Thymus (tissue), 11 donors: ENCODE data around the gene ZFAND3. TPM values are rescaled to one million over a fixed set of nuclear protein-coding genes. Genes with fewer than 3 reads are reported as not detected.

Experiments
- DNase-seq, 9 donors: peaks; one replicate each; pipeline ENCODE4 v3.0.0-alpha.2; 2013; ENCODE audit warnings: low spot score in 9 of 9, low read depth in 6 of 9, missing footprints in 1 of 9
- H3K27ac ChIP-seq, 2 donors: one replicate each; pipeline ENCODE4 v1.5.1; 2013; ENCODE audit warnings: control low read depth in 1 of 2, low read depth in 1 of 2, low read length in 1 of 2, mild to moderate bottlenecking in 1 of 2, moderate library complexity in 1 of 2
- H3K27me3 ChIP-seq, 2 donors: one replicate each; pipeline ENCODE4 v1.5.1; 2013; ENCODE audit warnings: low read length in 1 of 2; ENCODE audit not compliant: control insufficient read depth in 2 of 2, insufficient read depth in 1 of 2
- H3K36me3 ChIP-seq, 2 donors: one replicate each; pipeline ENCODE4 v1.5.1; 2013; ENCODE audit warnings: low read length in 1 of 2, mild to moderate bottlenecking in 1 of 2, moderate library complexity in 1 of 2; ENCODE audit not compliant: control insufficient read depth in 2 of 2, insufficient read depth in 2 of 2
- H3K4me1 ChIP-seq, 2 donors: one replicate each; pipeline ENCODE4 v1.5.1; 2013; ENCODE audit warnings: low read length in 2 of 2; ENCODE audit not compliant: control insufficient read depth in 2 of 2, insufficient read depth in 2 of 2
- H3K4me3 ChIP-seq, 2 donors: one replicate each; pipeline ENCODE4 v1.5.1; 2013; ENCODE audit warnings: low read length in 2 of 2, control low read depth in 1 of 2, mild to moderate bottlenecking in 1 of 2
- H3K9me3 ChIP-seq, 2 donors: one replicate each; pipeline ENCODE4 v1.5.1; 2013; ENCODE audit warnings: low read length in 1 of 2, mild to moderate bottlenecking in 1 of 2; ENCODE audit not compliant: control insufficient read depth in 2 of 2, insufficient read depth in 1 of 2
- WGBS: extraction: QIAGEN DNeasy Blood & Tissue Kit; methylation state at CpG from one replicate; pipeline ENCODE4 v1.1.7; 2013; 5-methylcytosine and 5-hydroxymethylcytosine counted together
- polyA plus RNA-seq: library from polyadenylated mRNA; stranded (reverse); fragments of 200-250 nt; gene quantifications from one replicate; pipeline ENCODE4 v1.2.3, GENCODE V29; 2013
- total RNA-seq: library from RNA; stranded (reverse); fragments of 120-200 nt; gene quantifications from one replicate; pipeline ENCODE4 v1.2.4, GENCODE V29; 2013
- donor health status: healthy.

The ZFAND3 gene
- total and polyA plus RNA-seq, 2 donors: 8.5 to 25.7 TPM

DNA sequence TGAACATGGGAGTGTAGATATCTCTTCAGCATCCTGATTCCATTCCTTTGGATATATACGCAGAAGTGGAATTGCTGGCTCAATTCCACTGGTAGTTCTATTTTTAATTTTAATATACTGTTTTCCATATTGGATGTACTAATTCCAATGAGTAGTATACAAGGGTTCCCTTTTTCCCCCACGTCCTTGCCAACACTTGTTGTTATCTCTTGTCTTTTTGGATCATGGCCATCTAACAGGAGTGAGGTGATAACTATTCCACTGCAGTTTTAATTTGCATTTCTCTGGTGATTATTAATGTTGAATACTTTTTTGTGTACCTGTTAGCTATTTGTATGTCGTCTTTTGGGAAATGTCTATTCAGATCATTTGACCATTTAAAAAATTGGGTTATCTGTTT lies 91.5 kb downstream of the ZFAND3 start:
- Histone ChIP-seq H3K4me3 (no peak overlapping the region), H3K27ac (no peak overlapping the region), H3K4me1 (peaks cover 0 to 9% of the 10 kb centered on the region in 2 donors), H3K9me3 (no peaks in the 10 kb centered on the region), H3K36me3 (no peaks in the 10 kb centered on the region), H3K27me3 (no peaks in the 10 kb centered on the region)
- WGBS: 99% methylated on average over 3 of the region's 3 CpGs
- DNase-seq: no peak

DNA sequence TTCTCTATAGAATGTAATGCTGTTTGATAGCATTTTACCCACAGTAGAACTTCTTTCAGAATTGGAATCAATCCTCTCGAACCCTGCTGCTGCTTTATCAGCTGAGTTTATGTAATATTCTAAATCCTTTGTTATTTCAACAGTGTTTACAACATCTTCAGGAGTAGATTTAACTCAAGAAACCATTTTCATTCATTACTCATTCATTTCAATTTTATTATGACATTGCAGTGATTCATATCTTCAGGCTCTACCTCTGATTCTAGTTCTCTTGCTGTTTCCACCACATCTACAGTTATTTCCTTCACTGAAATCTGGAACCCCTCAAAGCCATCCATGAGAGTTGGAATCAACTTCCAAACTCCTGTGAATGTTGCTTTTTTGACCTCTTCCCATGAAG lies 93.7 kb downstream of the ZFAND3 start:
- no peak overlapping the region for H3K27ac ChIP-seq
- H3K27me3 ChIP-seq: no peaks in the 10 kb centered on the region
- no peaks in the 10 kb centered on the region for H3K9me3 ChIP-seq
- no peak for DNase-seq
- 97% methylated on average over 1 of the region's 1 CpG for WGBS
- no peak overlapping the region for H3K4me3 ChIP-seq
- H3K4me1 ChIP-seq: peaks cover 0 to 9% of the 10 kb centered on the region in 2 donors
- peaks cover 0 to 3% of the 10 kb centered on the region in 2 donors for H3K36me3 ChIP-seq

DNA sequence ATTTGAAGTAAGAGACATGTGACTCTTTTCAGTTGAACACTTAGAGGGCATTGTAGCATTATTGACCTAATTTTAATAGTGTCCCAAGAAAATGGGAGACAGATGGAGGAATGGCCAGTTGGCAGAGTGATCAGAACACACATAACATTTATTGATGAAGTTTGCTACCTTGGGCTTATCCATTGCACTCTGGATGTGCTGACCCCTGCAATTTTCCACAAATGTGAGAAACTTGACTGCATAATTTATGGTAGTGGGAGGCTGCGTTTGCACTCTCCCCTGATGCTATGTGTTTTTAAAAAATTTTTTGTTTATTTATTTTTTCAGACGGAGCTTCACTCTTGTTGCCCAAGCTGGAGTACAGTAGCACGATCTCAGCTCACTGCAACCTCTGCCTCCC lies 95.9 kb downstream of the ZFAND3 start:
- no peak overlapping the region for H3K4me3 ChIP-seq
- H3K36me3 ChIP-seq: peaks cover 0 to 3% of the 10 kb centered on the region in 2 donors
- WGBS: 99% methylated on average over 3 of the region's 3 CpGs
- no peaks in the 10 kb centered on the region for H3K27me3 ChIP-seq
- peaks cover 0 to 6% of the 10 kb centered on the region in 2 donors for H3K4me1 ChIP-seq
- no peak for DNase-seq
- no peak overlapping the region for H3K27ac ChIP-seq
- H3K9me3 ChIP-seq: no peaks in the 10 kb centered on the region

DNA sequence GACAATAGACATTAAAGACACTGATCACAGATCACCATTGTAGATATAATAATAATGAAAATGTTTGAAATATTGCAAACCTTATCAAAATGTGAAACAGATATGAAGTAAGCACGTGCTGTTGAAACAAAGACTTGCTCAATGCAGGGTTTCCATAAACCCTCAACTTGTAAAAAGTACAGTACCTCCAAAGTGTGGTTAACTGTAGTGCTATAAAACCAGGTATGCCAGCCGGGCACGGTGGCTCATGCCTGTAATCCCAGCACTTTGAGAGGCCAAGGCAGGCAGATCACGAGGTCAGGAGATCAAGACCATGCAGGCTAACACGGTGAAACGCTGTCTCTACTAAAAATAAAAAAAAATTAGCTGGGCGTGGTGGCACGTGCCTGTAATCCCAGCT lies 96.6 kb downstream of the ZFAND3 start:
- no peaks in the 10 kb centered on the region for H3K27me3 ChIP-seq
- no peaks in the 10 kb centered on the region for H3K9me3 ChIP-seq
- no peak overlapping the region for H3K4me3 ChIP-seq
- H3K27ac ChIP-seq: no peak overlapping the region
- peaks cover 0 to 6% of the 10 kb centered on the region in 2 donors for H3K4me1 ChIP-seq
- 96% methylated on average over 8 of the region's 8 CpGs for WGBS
- H3K36me3 ChIP-seq: peaks cover 0 to 3% of the 10 kb centered on the region in 2 donors
- no peak for DNase-seq

DNA sequence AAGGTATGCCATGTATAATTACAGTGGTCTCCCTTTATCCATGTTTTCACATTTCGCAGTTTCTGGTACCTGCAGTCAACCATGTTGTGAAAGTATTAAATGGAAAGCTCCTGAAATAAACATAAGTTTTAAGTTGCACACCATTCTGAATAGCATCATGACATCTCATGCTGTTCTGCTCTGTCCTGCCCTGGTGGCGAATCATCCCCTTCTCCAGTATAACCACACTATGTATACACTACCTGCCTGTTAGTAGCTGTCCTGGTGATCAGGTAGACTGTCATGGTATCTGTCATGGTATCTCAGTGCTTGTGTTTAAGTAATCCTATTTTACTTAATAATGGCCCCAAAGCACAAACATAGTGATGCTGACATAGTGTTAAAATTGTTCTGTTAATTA lies 97.1 kb downstream of the ZFAND3 start:
- peaks cover 0 to 3% of the 10 kb centered on the region in 2 donors for H3K36me3 ChIP-seq
- no peak overlapping the region for H3K4me3 ChIP-seq
- no peaks in the 10 kb centered on the region for H3K27me3 ChIP-seq
- H3K9me3 ChIP-seq: no peaks in the 10 kb centered on the region
- DNase-seq: no peak
- peaks cover 0 to 4% of the 10 kb centered on the region in 2 donors for H3K4me1 ChIP-seq
- WGBS: 96% methylated on average over 2 of the region's 2 CpGs
- H3K27ac ChIP-seq: no peak overlapping the region

DNA sequence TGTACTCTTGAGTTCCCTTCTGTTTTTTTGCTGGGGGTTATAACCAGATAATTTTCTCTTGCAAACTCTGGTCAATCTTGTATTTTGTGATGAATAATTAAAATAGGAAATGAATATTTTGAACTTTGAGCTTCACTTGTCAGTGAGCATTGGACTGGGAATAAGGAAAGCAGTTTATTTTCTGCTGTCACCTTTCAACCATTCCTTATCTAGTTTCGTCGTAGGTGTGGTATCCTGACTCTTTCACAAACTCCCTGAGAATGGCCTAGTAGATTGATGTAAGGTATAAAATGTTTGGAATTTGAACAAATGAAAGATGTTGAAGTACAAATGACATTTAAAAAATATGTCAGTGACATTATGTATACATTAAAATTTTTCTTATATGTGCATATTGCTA lies 98.0 kb downstream of the ZFAND3 start:
- no peaks in the 10 kb centered on the region for H3K27me3 ChIP-seq
- H3K4me1 ChIP-seq: no peaks in the 10 kb centered on the region
- H3K4me3 ChIP-seq: no peak overlapping the region
- WGBS: 97% methylated on average over 2 of the region's 2 CpGs
- peaks cover 0 to 3% of the 10 kb centered on the region in 2 donors for H3K36me3 ChIP-seq
- no peaks in the 10 kb centered on the region for H3K9me3 ChIP-seq
- H3K27ac ChIP-seq: no peak overlapping the region
- no peak for DNase-seq

DNA sequence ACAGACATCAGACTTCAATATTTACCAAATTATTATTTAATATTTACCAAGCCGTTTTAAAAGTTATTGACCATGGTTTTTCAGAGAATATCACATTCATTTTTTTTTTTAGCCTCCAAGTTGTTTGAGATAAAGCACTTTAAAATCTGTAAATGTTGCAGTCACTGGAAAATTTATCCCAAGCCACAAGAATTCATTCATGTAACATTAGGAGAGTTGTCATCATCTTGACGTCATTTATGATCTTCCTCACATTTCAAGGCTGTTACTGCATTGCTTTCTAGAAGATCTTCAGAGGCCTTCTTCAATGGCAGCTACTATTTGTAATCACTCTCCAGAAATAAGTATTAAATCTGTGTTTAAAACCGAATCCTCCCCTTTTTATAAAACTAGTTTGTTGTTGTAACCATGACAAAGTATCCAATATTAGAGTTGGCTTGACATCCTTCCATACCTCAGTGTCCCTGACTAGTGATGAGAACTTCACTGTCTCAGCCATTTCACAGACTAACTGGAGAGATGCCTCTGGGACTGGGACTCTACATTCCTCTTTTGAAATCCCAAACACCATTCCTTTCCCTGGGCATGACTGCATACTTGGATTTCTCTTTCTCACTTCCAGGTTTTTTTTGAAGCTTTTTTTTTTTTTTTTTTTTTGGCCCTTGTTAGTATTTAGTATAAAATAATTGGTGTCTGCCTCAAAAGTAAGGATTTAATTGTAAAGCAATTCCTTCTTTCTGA lies 100.1 kb downstream of the ZFAND3 start:
- no peak overlapping the region for H3K27ac ChIP-seq
- no peaks in the 10 kb centered on the region for H3K9me3 ChIP-seq
- no peak overlapping the region for H3K4me3 ChIP-seq
- no peaks in the 10 kb centered on the region for H3K4me1 ChIP-seq
- peaks cover 0 to 3% of the 10 kb centered on the region in 2 donors for H3K36me3 ChIP-seq
- 96% methylated on average over 3 of the region's 3 CpGs for WGBS
- no peak for DNase-seq
- H3K27me3 ChIP-seq: no peaks in the 10 kb centered on the region

DNA sequence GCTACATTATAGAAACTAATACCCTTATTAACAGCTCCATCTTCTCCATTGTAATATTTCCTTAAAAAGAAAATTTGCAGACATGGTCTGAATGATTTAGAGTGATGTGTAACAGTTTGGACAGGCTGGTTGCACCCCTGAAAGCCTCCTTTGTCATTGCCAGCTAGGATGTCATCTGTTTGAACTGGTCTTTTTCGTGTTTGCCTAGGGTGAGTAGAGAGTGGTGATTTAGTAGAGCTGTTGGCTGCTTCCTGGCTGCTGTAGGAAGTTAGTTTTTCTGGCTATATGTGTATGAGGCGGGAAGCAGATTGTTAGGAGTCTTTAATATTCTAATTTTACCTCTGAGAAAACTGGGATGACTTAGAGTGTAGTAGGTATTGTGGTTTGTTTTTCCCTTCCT lies 101.1 kb downstream of the ZFAND3 start:
- H3K36me3 ChIP-seq: peaks cover 0 to 3% of the 10 kb centered on the region in 2 donors
- no peaks in the 10 kb centered on the region for H3K27me3 ChIP-seq
- no peak overlapping the region for H3K4me3 ChIP-seq
- no peaks in the 10 kb centered on the region for H3K4me1 ChIP-seq
- H3K27ac ChIP-seq: no peak overlapping the region
- DNase-seq: no peak
- no peaks in the 10 kb centered on the region for H3K9me3 ChIP-seq
- WGBS: 71% methylated on average over 2 of the region's 2 CpGs

DNA sequence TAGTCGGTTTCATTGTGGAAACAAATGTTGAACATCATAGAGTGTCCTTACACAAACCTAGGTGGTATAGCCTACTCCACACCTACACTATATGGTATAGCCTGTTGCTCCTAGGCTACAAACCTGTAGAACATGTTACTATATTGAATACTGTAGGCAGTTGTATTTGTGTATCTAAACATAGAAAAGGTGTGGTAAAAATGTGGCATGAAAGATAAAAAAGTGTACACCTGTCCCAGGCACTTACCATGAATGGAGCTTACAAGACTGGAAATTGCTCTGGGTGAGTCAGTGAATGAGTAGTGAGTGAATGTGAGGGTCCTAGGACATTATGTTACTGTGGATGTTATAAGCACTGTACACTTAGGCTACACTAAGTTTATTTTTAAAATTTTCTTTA lies 103.0 kb downstream of the ZFAND3 start:
- no peak overlapping the region for H3K27ac ChIP-seq
- H3K36me3 ChIP-seq: no peaks in the 10 kb centered on the region
- DNase-seq: no peak
- H3K4me3 ChIP-seq: no peak overlapping the region
- 99% methylated on average over 1 of the region's 1 CpG for WGBS
- H3K27me3 ChIP-seq: no peaks in the 10 kb centered on the region
- no peaks in the 10 kb centered on the region for H3K4me1 ChIP-seq
- no peaks in the 10 kb centered on the region for H3K9me3 ChIP-seq
